PC-3 (cell line): Measurements from ENCODE around the gene AGAP5. TPM values are rescaled to one million over a fixed set of nuclear protein-coding genes. Genes with fewer than 3 reads are reported as not detected.

ENCODE experiments used
- ATAC-seq: fragments of 200-7000 bp; cut with Tn5 transposase; 2 replicates; pipeline ENCODE4 v1.9.1; 2020; ENCODE audit warnings: mild to moderate bottlenecking, moderate library complexity
- BruUV-seq: library from RNA; stranded (reverse); fragments of 400-500 nt; replicated peaks from 2 replicates; lab custom pipeline; 2021; lab: Mats Ljungman, UMichigan
- CTCF ChIA-PET: fragments of 300-600 bp; sonication (Branson Sonifier 250); formaldehyde crosslinking; loops from one replicate; lab custom pipeline; 2022; ENCODE audit warnings: antibody characterized with exemption; lab: Charles Lee
- POLR2A ChIA-PET: fragments of 300-600 bp; sonication (Branson Sonifier 250); formaldehyde crosslinking; loops from one replicate; lab custom pipeline; 2022; ENCODE audit warnings: antibody characterized with exemption; ENCODE audit not compliant: unreplicated experiment; lab: Charles Lee
- DNase-seq: peaks from one replicate; pipeline ENCODE4 v3.0.0-alpha.2; 2015
- H2AFZ ChIP-seq: fragments of 300-600 bp; sonication (generic); 2 replicates; pipeline ENCODE4 v1.6.0; 2016; ENCODE audit warnings: antibody characterized with exemption, low read length
- H3F3A ChIP-seq: fragments of 300-600 bp; sonication (generic); one replicate; pipeline ENCODE4 v1.6.0; 2017; ENCODE audit warnings: antibody characterized with exemption, low read length, control low read depth, mild to moderate bottlenecking; ENCODE audit not compliant: unreplicated experiment
- H3K27ac ChIP-seq: fragments of 300-600 bp; sonication (generic); 2 replicates; pipeline ENCODE4 v1.5.1; 2016; ENCODE audit warnings: mild to moderate bottlenecking, low read length
- H3K27me3 ChIP-seq: fragments of 300-600 bp; sonication (generic); 2 replicates; pipeline ENCODE4 v1.6.1; 2016; ENCODE audit warnings: low read length, mixed read lengths
- H3K36me3 ChIP-seq: fragments of 300-600 bp; sonication (generic); 2 replicates; pipeline ENCODE4 v1.6.1; 2016; ENCODE audit warnings: low read depth, mixed run types, low read length, mixed read lengths
- H3K4me1 ChIP-seq: fragments of 300-600 bp; sonication (generic); 2 replicates; pipeline ENCODE4 v1.5.1; 2016; ENCODE audit warnings: low read length; ENCODE audit not compliant: insufficient read depth
- H3K4me2 ChIP-seq: fragments of 300-600 bp; sonication (generic); 2 replicates; pipeline ENCODE4 v1.6.0; 2016; ENCODE audit warnings: low read length
- H3K4me3 ChIP-seq: fragments of 300-600 bp; sonication (generic); 2 replicates; pipeline ENCODE4 v1.5.1; 2016; ENCODE audit warnings: mild to moderate bottlenecking, low read length, mixed read lengths
- H3K79me2 ChIP-seq: fragments of 300-600 bp; sonication (generic); 2 replicates; pipeline ENCODE4 v1.6.1; 2017; ENCODE audit warnings: low read length, mixed read lengths
- H3K9ac ChIP-seq: fragments of 300-600 bp; sonication (generic); 2 replicates; pipeline ENCODE4 v1.6.0; 2016; ENCODE audit warnings: mild to moderate bottlenecking, low read length
- H3K9me2 ChIP-seq: fragments of 300-600 bp; sonication (generic); replicated peaks from 2 replicates; pipeline ENCODE4 v1.6.1; 2016; ENCODE audit warnings: mixed run types, low read length, mixed read lengths
- H3K9me3 ChIP-seq: fragments of 300-600 bp; sonication (generic); 2 replicates; pipeline ENCODE4 v1.6.1; 2016; ENCODE audit warnings: low read length, mixed read lengths
- H4K20me1 ChIP-seq: fragments of 300-600 bp; sonication (generic); 2 replicates; pipeline ENCODE4 v1.6.1; 2016; ENCODE audit warnings: low read length, mixed read lengths
- CTCF ChIP-seq: fragments of 300-600 bp; sonication (generic); conservative IDR thresholded peaks from 2 replicates; pipeline ENCODE4 v1.5.1; 2017; ENCODE audit warnings: antibody characterized with exemption, low read depth, mild to moderate bottlenecking, low read length
- EZH2 ChIP-seq: fragments of 300-600 bp; sonication (generic); IDR thresholded peaks from one replicate; pipeline ENCODE4 v1.6.1; 2017; ENCODE audit warnings: antibody characterized with exemption, mild to moderate bottlenecking, low read length; ENCODE audit not compliant: unreplicated experiment
- EZH2phosphoT487 ChIP-seq: fragments of 300-600 bp; sonication (generic); IDR thresholded peaks from 2 replicates; pipeline ENCODE4 v1.6.1; 2018; ENCODE audit warnings: mild to moderate bottlenecking, antibody characterized with exemption, low read length, borderline replicate concordance
- intact Hi-C: fragments of 100-400 bp; cut with micrococcal nuclease; formaldehyde crosslinking; loops from 2 replicates; pipeline ENCODE4 v1.9.0; 2023
- total RNA-seq: library from RNA; depleted of rRNA; stranded (reverse); fragments of >200 nt; gene quantifications from 2 replicates; pipeline ENCODE4 v1.2.3, GENCODE V29; 2014

Gene AGAP5
- total RNA-seq, 1 experiment from 2014 or later, result 15.0 TPM

- Histone ChIP-seq H3K9me2 (no peaks in the 10 kb centered on the region), H3K27me3 (no peaks in the 10 kb centered on the region), H3K27ac (no peak overlapping the region), H3K4me3 (no peak overlapping the region), H2AFZ (no peak overlapping the region), H3K79me2 (no peaks in the 10 kb centered on the region), H3K9ac (no peak overlapping the region), H4K20me1 (no peaks in the 10 kb centered on the region), H3K36me3 (no peaks in the 10 kb centered on the region), H3F3A (no peaks in the 10 kb centered on the region), H3K4me1 (no peaks in the 10 kb centered on the region), H3K4me2 (no peak overlapping the region), H3K9me3 (no peaks in the 10 kb centered on the region)
- intact Hi-C loops, result no loop called here
- BruUV-seq, result no TSS peak
- ATAC-seq (no peak), DNase-seq (no peak)
- ChIA-PET CTCF (no interaction called here), POLR2A (no interaction called here)
- no peak for TF ChIP-seq EZH2
- TF ChIP-seq CTCF, result no peak
- no peak for TF ChIP-seq EZH2phosphoT487
These were observed 63.5 kb downstream of the AGAP5 start for GRCh38 chr10:73634421-73634820.

- intact Hi-C loops, result no loop called here
- H3K27me3 ChIP-seq, result no peaks in the 10 kb centered on the region
- no TSS peak for BruUV-seq
These were observed 68.7 kb downstream of the AGAP5 start for GRCh38 chr10:73629165-73629564.

More at GRCh38 chr10:73629165-73629564, 68.7 kb downstream of the AGAP5 start:
- TF ChIP-seq EZH2phosphoT487, result no peak
- no peak for TF ChIP-seq CTCF
- no peak for TF ChIP-seq EZH2
- no peak overlapping the region for H2AFZ ChIP-seq
- H3K9me3 ChIP-seq, result no peaks in the 10 kb centered on the region
- H3K9ac ChIP-seq, result no peak overlapping the region
- no peaks in the 10 kb centered on the region for H3K36me3 ChIP-seq
- ATAC-seq, result no peak
- H3K4me2 ChIP-seq, result no peak overlapping the region
- no peak overlapping the region for H3K27ac ChIP-seq
- no peaks in the 10 kb centered on the region for H3K9me2 ChIP-seq
- ChIA-PET POLR2A (no interaction called here), CTCF (no interaction called here)
- no peak overlapping the region for H3K4me3 ChIP-seq
- no peak for DNase-seq
- H3K4me1 ChIP-seq, result peaks cover 14% of the 10 kb centered on the region
- no peaks in the 10 kb centered on the region for H4K20me1 ChIP-seq
- no peaks in the 10 kb centered on the region for H3F3A ChIP-seq
- H3K79me2 ChIP-seq, result peaks cover 33% of the 10 kb centered on the region
